Measurements from ENCODE around the gene BAK1.

Gene BAK1

GRCh38 chr6:33584700-33585402 lies 4.8 kb upstream of the BAK1 start:
- ChIA-PET POLR2A (no interaction called here), CTCF (interaction anchor here (0.7 to 18.3 kb wide), 25 partner anchors 8 to 570 kb away, joined by 3 to 231 read pairs (median 4); partner anchors contain the start of genes ITPR3 and UQCC2)
- TF ChIP-seq CTCF (IDR thresholded peaks at IDR 0.05; ENCODE audit: control extremely low read depth, extremely low read depth, low read depth, missing control alignments): no peak
- DNase-seq (ENCODE audit: extremely low spot score): no peak

- ChIA-PET CTCF (interaction anchor here (0.6 to 18.3 kb wide), 6 partner anchors 13 to 193 kb away, joined by 3 to 231 read pairs (median 3); no protein-coding TSS in a partner anchor), POLR2A (no interaction called here)
- DNase-seq (ENCODE audit: extremely low spot score): no peak
Observed at GRCh38 chr6:33583591-33584155, 3.6 kb upstream of the BAK1 start.

GRCh38 chr6:33581186-33581585 lies 1.1 kb upstream of the BAK1 start:
- TF ChIP-seq CTCF (IDR thresholded peaks at IDR 0.05; ENCODE audit: control extremely low read depth, extremely low read depth, low read depth, missing control alignments): no peak
- ChIA-PET POLR2A (interaction anchor here (0.6 kb wide), 1 partner anchor 656 kb away, joined by 4 read pairs; the partner anchor contains the start of gene HMGA1), CTCF (interaction anchor here (1.0 to 18.3 kb wide), 5 partner anchors 9 to 180 kb away, joined by 3 to 231 read pairs (median 4); partner anchors contain the start of gene ITPR3)
- DNase-seq (ENCODE audit: extremely low spot score): no peak

More at GRCh38 chr6:33583591-33584155, 3.6 kb upstream of the BAK1 start:
- TF ChIP-seq CTCF (IDR thresholded peaks at IDR 0.05; ENCODE audit: control extremely low read depth, extremely low read depth, low read depth, missing control alignments): no peak

GRCh38 chr6:33578588-33579011 lies 1.5 kb downstream of the BAK1 start:
- ChIA-PET CTCF (interaction anchor here (1.0 to 18.3 kb wide), 8 partner anchors 9 to 133 kb away, joined by 3 to 231 read pairs (median 4); partner anchors contain the start of gene UQCC2), POLR2A (interaction anchor here (0.5 to 1.5 kb wide), 2 partner anchors 8 to 1084 kb away, joined by 4 to 5 read pairs; no protein-coding TSS in a partner anchor)
- DNase-seq (ENCODE audit: extremely low spot score): peak; percentile 64
- no peak for TF ChIP-seq CTCF (IDR thresholded peaks at IDR 0.05; ENCODE audit: control extremely low read depth, extremely low read depth, low read depth, missing control alignments)

- ChIA-PET POLR2A (interaction anchor here (1.5 kb wide), 1 partner anchor 8 kb away, joined by 5 read pairs; no protein-coding TSS in a partner anchor), CTCF (interaction anchor here (1.0 to 18.3 kb wide), 6 partner anchors 9 to 133 kb away, joined by 3 to 231 read pairs (median 7); partner anchors contain the start of gene UQCC2)
- DNase-seq (ENCODE audit: extremely low spot score): no peak
- TF ChIP-seq CTCF (IDR thresholded peaks at IDR 0.05; ENCODE audit: control extremely low read depth, extremely low read depth, low read depth, missing control alignments): no peak
Observed at GRCh38 chr6:33578164-33578563, 1.9 kb downstream of the BAK1 start.

GRCh38 chr6:33577718-33578117 lies 2.4 kb downstream of the BAK1 start:
- TF ChIP-seq CTCF (IDR thresholded peaks at IDR 0.05; ENCODE audit: control extremely low read depth, extremely low read depth, low read depth, missing control alignments): no peak
- ChIA-PET CTCF (interaction anchor here (1.3 kb wide), 1 partner anchor 7 kb away, joined by 4 read pairs; no protein-coding TSS in a partner anchor), POLR2A (no interaction called here)
- no peak for DNase-seq (ENCODE audit: extremely low spot score)
